Activated CD4-positive, alpha-beta T cell treated with anti-CD3 and anti-CD28 coated beads for 36 hours (primary cell): Measurements from ENCODE around the gene KLHL40. TPM values are rescaled to one million over a fixed set of nuclear protein-coding genes. Genes with fewer than 3 reads are reported as not detected.

ENCODE experiments used
- ATAC-seq: fragments of 200-7000 bp; cut with Tn5 transposase; one replicate; pipeline ENCODE4 v1.10.0; 2021; ENCODE audit warnings: mild to moderate bottlenecking, moderate library complexity
- CTCF ChIA-PET: fragments of 350-600 bp; sonication (Branson Sonifier 250); formaldehyde crosslinking; loops from one replicate; lab custom pipeline; 2021; ENCODE audit warnings: antibody characterized with exemption; lab: Charles Lee
- POLR2A ChIA-PET: fragments of 350-600 bp; sonication (Branson Sonifier 250); formaldehyde crosslinking; loops from one replicate; lab custom pipeline; 2021; ENCODE audit warnings: antibody characterized with exemption, inconsistent platforms; lab: Charles Lee
- DNase-seq: peaks from one replicate; pipeline ENCODE4 v3.0.0-alpha.2; 2020
- H3K27ac Mint-ChIP-seq: one replicate; pipeline ENCODE4 v1.8.0; 2021; ENCODE audit warnings: mixed read lengths
- H3K27me3 Mint-ChIP-seq: one replicate; pipeline ENCODE4 v1.8.0; 2021; ENCODE audit warnings: mixed read lengths
- H3K36me3 Mint-ChIP-seq: one replicate; pipeline ENCODE4 v1.8.0; 2021; ENCODE audit warnings: low read depth, mixed read lengths
- H3K4me1 Mint-ChIP-seq: one replicate; pipeline ENCODE4 v1.8.0; 2021; ENCODE audit warnings: mixed read lengths
- H3K4me3 Mint-ChIP-seq: one replicate; pipeline ENCODE4 v1.8.0; 2021; ENCODE audit warnings: mild to moderate bottlenecking, moderate library complexity, mixed read lengths
- H3K9me3 Mint-ChIP-seq: one replicate; pipeline ENCODE4 v1.8.0; 2021; ENCODE audit warnings: low read depth, mixed read lengths
- intact Hi-C, 2 experiments: fragments of 100-400 bp; cut with DNase I in 1 of 2; cut with micrococcal nuclease in 1 of 2; formaldehyde crosslinking; loops; one replicate each; pipeline versions ENCODE4 v1.14.2 to v1.15.1; 2022 to 2024; cut with DNase I, micrococcal nuclease
- total RNA-seq, 2 experiments: library from RNA; stranded (reverse); gene quantifications; one replicate each; pipeline ENCODE4 v1.2.3, GENCODE V29; 2021

Gene KLHL40
- total RNA-seq, 2 experiments from 2014 or later = not detected

GRCh38 chr3:42651248-42652091 is 33.9 kb upstream of the KLHL40 start:
- ChIA-PET CTCF (interaction anchor here (0.6 to 0.9 kb wide), 2 partner anchors 10 to 834 kb away, joined by 3 to 4 read pairs; no protein-coding TSS in a partner anchor), POLR2A (no interaction called here)
- H3K4me1 Mint-ChIP-seq = peaks cover 14% of the 10 kb centered on the region
- DNase-seq = no peak
- no peak for ATAC-seq
- peaks cover 9% of the 10 kb centered on the region for H3K36me3 Mint-ChIP-seq
- intact Hi-C loops = loop anchor here (5.0 to 10.0 kb wide), 2 partner anchors 91 to 93 kb away; no protein-coding TSS in a partner anchor
- peak overlapping the region; percentile 34 for H3K27ac Mint-ChIP-seq
- H3K4me3 Mint-ChIP-seq = no peak overlapping the region
- H3K27me3 Mint-ChIP-seq = peaks cover 2% of the 10 kb centered on the region
- H3K9me3 Mint-ChIP-seq = no peaks in the 10 kb centered on the region

GRCh38 chr3:42652251-42652610 is 33.1 kb upstream of the KLHL40 start:
- no peak overlapping the region for H3K4me3 Mint-ChIP-seq
- peaks cover 8% of the 10 kb centered on the region for H3K4me1 Mint-ChIP-seq

GRCh38 chr3:42652611-42653302 is 32.6 kb upstream of the KLHL40 start:
- peak; percentile 15 for ATAC-seq
- CTCF ChIA-PET = interaction anchor here (0.6 to 0.9 kb wide), 3 partner anchors 9 to 1705 kb away, joined by 3 to 4 read pairs (median 3); no protein-coding TSS in a partner anchor
- Mint-ChIP-seq H3K9me3 (no peaks in the 10 kb centered on the region), H3K4me1 (peaks cover 7% of the 10 kb centered on the region), H3K27ac (no peak overlapping the region), H3K4me3 (no peak overlapping the region), H3K36me3 (peaks cover 2% of the 10 kb centered on the region), H3K27me3 (peaks cover 2% of the 10 kb centered on the region)
- POLR2A ChIA-PET = no interaction called here
- intact Hi-C loops = loop anchor here (5.0 to 10.0 kb wide), 2 partner anchors 90 to 92 kb away; no protein-coding TSS in a partner anchor
- DNase-seq = no peak

More at GRCh38 chr3:42652251-42652610, 33.1 kb upstream of the KLHL40 start:
- no peak for DNase-seq
- ChIA-PET CTCF (interaction anchor here (0.6 to 0.9 kb wide), 2 partner anchors 9 to 403 kb away, joined by 3 to 4 read pairs; no protein-coding TSS in a partner anchor), POLR2A (no interaction called here)
- peaks cover 4% of the 10 kb centered on the region for H3K36me3 Mint-ChIP-seq
- H3K27ac Mint-ChIP-seq = peak overlapping the region; percentile 34
- no peak for ATAC-seq
- no peaks in the 10 kb centered on the region for H3K9me3 Mint-ChIP-seq
- H3K27me3 Mint-ChIP-seq = peaks cover 2% of the 10 kb centered on the region
- intact Hi-C loops = loop anchor here (5.0 to 10.0 kb wide), 2 partner anchors 90 to 93 kb away; no protein-coding TSS in a partner anchor

- ATAC-seq (no peak), DNase-seq (no peak)
- Mint-ChIP-seq H3K4me1 (peaks cover 7% of the 10 kb centered on the region), H3K4me3 (no peak overlapping the region), H3K9me3 (no peaks in the 10 kb centered on the region), H3K27me3 (peaks cover 2% of the 10 kb centered on the region), H3K36me3 (no peaks in the 10 kb centered on the region), H3K27ac (no peak overlapping the region)
- CTCF ChIA-PET = no interaction called here
- POLR2A ChIA-PET = no interaction called here
- intact Hi-C loops = loop anchor here (5.0 to 10.0 kb wide), 2 partner anchors 89 to 92 kb away; no protein-coding TSS in a partner anchor
These were observed 32.1 kb upstream of the KLHL40 start for GRCh38 chr3:42653303-42653559.

- intact Hi-C loops = loop anchor here (5.0 to 10.0 kb wide), 2 partner anchors 89 to 91 kb away; no protein-coding TSS in a partner anchor
- DNase-seq (peak; percentile 38), ATAC-seq (peak; percentile 14)
- no peak within 1 kb of the TSS for H3K27ac Mint-ChIP-seq
- H3K4me1 Mint-ChIP-seq = peaks cover 7% of the 10 kb centered on the region
- ChIA-PET CTCF (no interaction called here), POLR2A (no interaction called here)
- no peaks in the 10 kb centered on the region for H3K36me3 Mint-ChIP-seq
- peaks cover 2% of the 10 kb centered on the region for H3K27me3 Mint-ChIP-seq
- no peaks in the 10 kb centered on the region for H3K9me3 Mint-ChIP-seq
- peak within 1 kb of the TSS; percentile 72 for H3K4me3 Mint-ChIP-seq
These were observed 31.6 kb upstream of the KLHL40 start, which contains the start of gene ZBTB47 for GRCh38 chr3:42653560-42654330. Gene ZBTB47, plus strand, starts transcription at chr3:42653697. Its CDS starts 4,659 bp downstream, at chr3:42658356.

- Mint-ChIP-seq H3K36me3 (no peaks in the 10 kb centered on the region), H3K4me1 (peaks cover 7% of the 10 kb centered on the region), H3K27ac (no peak overlapping the region), H3K9me3 (no peaks in the 10 kb centered on the region), H3K27me3 (peaks cover 2% of the 10 kb centered on the region), H3K4me3 (peak overlapping the region; percentile 72)
- ATAC-seq (peak; percentile 37), DNase-seq (no peak)
- ChIA-PET CTCF (no interaction called here), POLR2A (no interaction called here)
- intact Hi-C loops = loop anchor here (5.0 to 10.0 kb wide), 2 partner anchors 88 to 90 kb away; no protein-coding TSS in a partner anchor
These were observed 30.8 kb upstream of the KLHL40 start for GRCh38 chr3:42654331-42655201.

GRCh38 chr3:42655331-42655888 is 29.9 kb upstream of the KLHL40 start:
- peak overlapping the region; percentile 40 for H3K4me3 Mint-ChIP-seq
- H3K9me3 Mint-ChIP-seq = no peaks in the 10 kb centered on the region
- peaks cover 7% of the 10 kb centered on the region for H3K4me1 Mint-ChIP-seq
- H3K27ac Mint-ChIP-seq = no peak overlapping the region
- ATAC-seq = no peak
- H3K36me3 Mint-ChIP-seq = no peaks in the 10 kb centered on the region
- no peak for DNase-seq
- H3K27me3 Mint-ChIP-seq = peaks cover 2% of the 10 kb centered on the region
- ChIA-PET CTCF (no interaction called here), POLR2A (no interaction called here)
- intact Hi-C loops = loop anchor here in 1 of 2 experiments (10.0 kb wide), 1 partner anchor 89 kb away; no protein-coding TSS in a partner anchor

GRCh38 chr3:42655980-42656679 is 29.2 kb upstream of the KLHL40 start:
- intact Hi-C loops = loop anchor here in 1 of 2 experiments (10.0 kb wide), 1 partner anchor 89 kb away; no protein-coding TSS in a partner anchor
- ChIA-PET POLR2A (no interaction called here), CTCF (no interaction called here)
- Mint-ChIP-seq H3K9me3 (no peaks in the 10 kb centered on the region), H3K4me3 (no peak overlapping the region), H3K27me3 (peaks cover 2% of the 10 kb centered on the region), H3K27ac (no peak overlapping the region), H3K36me3 (no peaks in the 10 kb centered on the region), H3K4me1 (peaks cover 7% of the 10 kb centered on the region)
- ATAC-seq (no peak), DNase-seq (no peak)

- Mint-ChIP-seq H3K9me3 (no peaks in the 10 kb centered on the region), H3K27me3 (peaks cover 2% of the 10 kb centered on the region), H3K36me3 (no peaks in the 10 kb centered on the region), H3K4me3 (no peak overlapping the region), H3K27ac (no peak overlapping the region), H3K4me1 (peaks cover 7% of the 10 kb centered on the region)
- POLR2A ChIA-PET = no interaction called here
- ATAC-seq (no peak), DNase-seq (no peak)
- CTCF ChIA-PET = no interaction called here
- intact Hi-C loops = loop anchor here in 1 of 2 experiments (10.0 kb wide), 1 partner anchor 88 kb away; no protein-coding TSS in a partner anchor
These were observed 28.4 kb upstream of the KLHL40 start for GRCh38 chr3:42656680-42657610.
